WTC11 (cell line): ENCODE measurements around the gene PTPRO. TPM values are rescaled to one million over a fixed set of nuclear protein-coding genes. Genes with fewer than 3 reads are reported as not detected.

Experiments
- ATAC-seq: fragments of 200-7000 bp; cut with Tn5 transposase; 2 replicates; pipeline ENCODE4 v1.10.0; 2021; ENCODE audit warnings: mild to moderate bottlenecking, moderate library complexity
- CTCF ChIA-PET: fragments of 300-600 bp; sonication (Branson Sonifier 250); formaldehyde crosslinking; loops from one replicate; lab custom pipeline; 2021; ENCODE audit warnings: antibody characterized with exemption; lab: Charles Lee
- POLR2A ChIA-PET: fragments of 350-600 bp; sonication (Branson Sonifier 250); formaldehyde crosslinking; loops from one replicate; lab custom pipeline; 2021; ENCODE audit warnings: antibody characterized with exemption; lab: Charles Lee
- DNase-seq: peaks from one replicate; pipeline ENCODE4 v3.0.0; 2021; ENCODE audit warnings: low spot score
- H3K27ac Mint-ChIP-seq: 2 replicates; pipeline ENCODE4 v1.8.0; 2021; ENCODE audit warnings: mixed read lengths
- H3K27me3 Mint-ChIP-seq: 2 replicates; pipeline ENCODE4 v1.8.0; 2021; ENCODE audit warnings: low read depth, mild to moderate bottlenecking, moderate library complexity, mixed read lengths
- H3K36me3 Mint-ChIP-seq: 2 replicates; pipeline ENCODE4 v1.8.0; 2021; ENCODE audit warnings: mixed read lengths
- H3K4me1 Mint-ChIP-seq: 2 replicates; pipeline ENCODE4 v1.8.0; 2022; ENCODE audit warnings: mixed read lengths
- H3K4me3 Mint-ChIP-seq: 2 replicates; pipeline ENCODE4 v1.8.0; 2021; ENCODE audit warnings: mild to moderate bottlenecking, moderate library complexity, mixed read lengths
- H3K9me3 Mint-ChIP-seq: 2 replicates; pipeline ENCODE4 v1.8.0; 2021; ENCODE audit warnings: mixed read lengths
- CBFB ChIP-seq: sonication (generic); formaldehyde crosslinking; IDR thresholded peaks from 2 replicates; pipeline ENCODE4 v1.8.1; 2022; ENCODE audit warnings: mild to moderate bottlenecking, low read depth, missing genetic modification reagents
- ELF4 ChIP-seq: sonication (generic); formaldehyde crosslinking; IDR thresholded peaks from 2 replicates; pipeline ENCODE4 v1.8.1; 2022; ENCODE audit warnings: low read depth, mild to moderate bottlenecking, moderate library complexity, missing genetic modification reagents
- EMX1 ChIP-seq: fragments of 250-450 bp; sonication (Bioruptor Pico); IDR thresholded peaks from 2 replicates; pipeline ENCODE4 v1.8.0; 2021; ENCODE audit warnings: mild to moderate bottlenecking
- ETV6 ChIP-seq: sonication (generic); formaldehyde crosslinking; IDR thresholded peaks from 2 replicates; pipeline ENCODE4 v1.8.1; 2022; ENCODE audit warnings: mild to moderate bottlenecking, missing genetic modification reagents
- FOXP1 ChIP-seq: sonication (generic); formaldehyde crosslinking; IDR thresholded peaks from 2 replicates; pipeline ENCODE4 v1.8.0; 2022; ENCODE audit warnings: missing genetic modification reagents, mild to moderate bottlenecking, moderate library complexity, borderline replicate concordance
- OVOL2 ChIP-seq: fragments of 250-450 bp; sonication (Bioruptor Pico); IDR thresholded peaks from 2 replicates; pipeline ENCODE4 v1.9.0; 2021; ENCODE audit warnings: mild to moderate bottlenecking, borderline replicate concordance
- RELA ChIP-seq: sonication (generic); formaldehyde crosslinking; IDR thresholded peaks from 2 replicates; pipeline ENCODE4 v1.8.1; 2022; ENCODE audit warnings: missing genetic modification reagents, mild to moderate bottlenecking, borderline replicate concordance
- SMAD4 ChIP-seq: sonication (generic); formaldehyde crosslinking; IDR thresholded peaks from 2 replicates; pipeline ENCODE4 v1.8.0; 2022; ENCODE audit warnings: mild to moderate bottlenecking, missing genetic modification reagents
- TEAD1 ChIP-seq: sonication (generic); formaldehyde crosslinking; IDR thresholded peaks from 2 replicates; pipeline ENCODE4 v1.8.0; 2022; ENCODE audit warnings: mild to moderate bottlenecking, missing genetic modification reagents
- ZNF219 ChIP-seq: sonication (generic); formaldehyde crosslinking; IDR thresholded peaks from 2 replicates; pipeline ENCODE4 v1.8.0; 2023; ENCODE audit warnings: missing genetic modification reagents, mild to moderate bottlenecking, borderline replicate concordance
- ZNF263 ChIP-seq: sonication (generic); formaldehyde crosslinking; IDR thresholded peaks from 2 replicates; pipeline ENCODE4 v1.8.1; 2022; ENCODE audit warnings: low read depth, mild to moderate bottlenecking, moderate library complexity, missing genetic modification reagents
- ZNF423 ChIP-seq: fragments of 250-450 bp; sonication (Bioruptor Pico); IDR thresholded peaks from 2 replicates; pipeline ENCODE4 v2.1.2; 2022; ENCODE audit warnings: mild to moderate bottlenecking, moderate library complexity
- ZNF671 ChIP-seq: fragments of 250-450 bp; sonication (Bioruptor Pico); IDR thresholded peaks from 2 replicates; pipeline ENCODE4 v1.8.0; 2021; ENCODE audit warnings: mild to moderate bottlenecking
- total RNA-seq: library from RNA; stranded (reverse); gene quantifications from 3 replicates; pipeline ENCODE4 v1.2.3, GENCODE V29; 2021
- TF ChIP-seq, protein P1 (sequence below): sonication (generic); formaldehyde crosslinking; IDR thresholded peaks from 2 replicates; pipeline ENCODE4 v1.8.1; 2022; ENCODE audit warnings: mild to moderate bottlenecking, missing genetic modification reagents, moderate library complexity, borderline replicate concordance
- TF ChIP-seq, protein P2 (sequence below): fragments of 200-600 bp; IDR thresholded peaks from 2 replicates; pipeline ENCODE4 v1.8.0; 2022; ENCODE audit warnings: antibody characterized with exemption
- TF ChIP-seq, protein P3 (sequence below): fragments of 250-450 bp; sonication (Bioruptor Pico); conservative IDR thresholded peaks from 2 replicates; pipeline ENCODE4 v1.9.0; 2021; ENCODE audit warnings: mild to moderate bottlenecking
- TF ChIP-seq, protein P4 (sequence below): sonication (generic); formaldehyde crosslinking; IDR thresholded peaks from 2 replicates; pipeline ENCODE4 v1.8.1; 2023; ENCODE audit warnings: mild to moderate bottlenecking, moderate library complexity, missing genetic modification reagents
- TF ChIP-seq, protein P5 (sequence below): sonication (generic); formaldehyde crosslinking; IDR thresholded peaks from 2 replicates; pipeline ENCODE4 v1.8.0; 2022; ENCODE audit warnings: mild to moderate bottlenecking, missing genetic modification reagents
- TF ChIP-seq, protein P6 (sequence below): fragments of 250-450 bp; sonication (Bioruptor Pico); IDR thresholded peaks from 2 replicates; pipeline ENCODE4 v2.1.2; 2022; ENCODE audit warnings: mild to moderate bottlenecking, moderate library complexity
- TF ChIP-seq, protein P7 (sequence below): sonication (generic); formaldehyde crosslinking; IDR thresholded peaks from 2 replicates; pipeline ENCODE4 v1.8.0; 2022; ENCODE audit warnings: mild to moderate bottlenecking, missing genetic modification reagents
- TF ChIP-seq, protein P8 (sequence below): fragments of 250-450 bp; sonication (Bioruptor Pico); IDR thresholded peaks from 2 replicates; pipeline ENCODE4 v1.9.0; 2021; ENCODE audit warnings: mild to moderate bottlenecking

The PTPRO gene
- total RNA-seq, 1 experiment from 2014 or later = 1.1 TPM

DNA sequence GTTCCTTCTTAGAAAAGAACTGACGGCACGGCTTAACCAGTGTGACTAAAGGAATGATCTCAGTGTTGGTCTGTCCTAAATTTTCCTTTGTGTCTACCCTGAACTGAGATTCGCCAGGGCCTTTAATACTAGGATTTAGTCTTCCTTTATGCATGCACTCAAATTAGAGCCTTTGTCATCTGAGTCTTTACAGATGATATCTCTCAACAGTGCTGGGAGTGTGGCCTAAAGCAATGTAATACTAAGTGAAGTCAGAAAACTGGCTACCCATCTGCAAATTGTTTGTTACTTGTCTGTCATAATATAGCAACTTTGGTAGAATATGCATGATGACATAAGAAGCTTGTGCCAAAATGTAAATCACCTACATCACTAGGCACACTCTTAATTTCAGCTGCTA is 95.4 kb downstream of the PTPRO start:
- H3K36me3 Mint-ChIP-seq = no peaks in the 10 kb centered on the region
- no peaks in the 10 kb centered on the region for H3K9me3 Mint-ChIP-seq
- ATAC-seq (no peak), DNase-seq (no peak)
- CTCF ChIA-PET = no interaction called here
- peaks cover under 1% of the 10 kb centered on the region; the same call in 1 of the 2 replicates for H3K4me1 Mint-ChIP-seq
- POLR2A ChIA-PET = no interaction called here
- H3K27me3 Mint-ChIP-seq = no peaks in the 10 kb centered on the region
- TF ChIP-seq FOXP1 (CRISPR knock-in tag) = no peak
- TF ChIP-seq, protein P1, sequence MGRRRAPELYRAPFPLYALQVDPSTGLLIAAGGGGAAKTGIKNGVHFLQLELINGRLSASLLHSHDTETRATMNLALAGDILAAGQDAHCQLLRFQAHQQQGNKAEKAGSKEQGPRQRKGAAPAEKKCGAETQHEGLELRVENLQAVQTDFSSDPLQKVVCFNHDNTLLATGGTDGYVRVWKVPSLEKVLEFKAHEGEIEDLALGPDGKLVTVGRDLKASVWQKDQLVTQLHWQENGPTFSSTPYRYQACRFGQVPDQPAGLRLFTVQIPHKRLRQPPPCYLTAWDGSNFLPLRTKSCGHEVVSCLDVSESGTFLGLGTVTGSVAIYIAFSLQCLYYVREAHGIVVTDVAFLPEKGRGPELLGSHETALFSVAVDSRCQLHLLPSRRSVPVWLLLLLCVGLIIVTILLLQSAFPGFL = no peak
- no peak for TF ChIP-seq SMAD4
- TF ChIP-seq ZNF263 (CRISPR knock-in tag) = no peak
- TF ChIP-seq, protein P2, sequence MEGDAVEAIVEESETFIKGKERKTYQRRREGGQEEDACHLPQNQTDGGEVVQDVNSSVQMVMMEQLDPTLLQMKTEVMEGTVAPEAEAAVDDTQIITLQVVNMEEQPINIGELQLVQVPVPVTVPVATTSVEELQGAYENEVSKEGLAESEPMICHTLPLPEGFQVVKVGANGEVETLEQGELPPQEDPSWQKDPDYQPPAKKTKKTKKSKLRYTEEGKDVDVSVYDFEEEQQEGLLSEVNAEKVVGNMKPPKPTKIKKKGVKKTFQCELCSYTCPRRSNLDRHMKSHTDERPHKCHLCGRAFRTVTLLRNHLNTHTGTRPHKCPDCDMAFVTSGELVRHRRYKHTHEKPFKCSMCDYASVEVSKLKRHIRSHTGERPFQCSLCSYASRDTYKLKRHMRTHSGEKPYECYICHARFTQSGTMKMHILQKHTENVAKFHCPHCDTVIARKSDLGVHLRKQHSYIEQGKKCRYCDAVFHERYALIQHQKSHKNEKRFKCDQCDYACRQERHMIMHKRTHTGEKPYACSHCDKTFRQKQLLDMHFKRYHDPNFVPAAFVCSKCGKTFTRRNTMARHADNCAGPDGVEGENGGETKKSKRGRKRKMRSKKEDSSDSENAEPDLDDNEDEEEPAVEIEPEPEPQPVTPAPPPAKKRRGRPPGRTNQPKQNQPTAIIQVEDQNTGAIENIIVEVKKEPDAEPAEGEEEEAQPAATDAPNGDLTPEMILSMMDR = no peak
- TF ChIP-seq, protein P3, sequence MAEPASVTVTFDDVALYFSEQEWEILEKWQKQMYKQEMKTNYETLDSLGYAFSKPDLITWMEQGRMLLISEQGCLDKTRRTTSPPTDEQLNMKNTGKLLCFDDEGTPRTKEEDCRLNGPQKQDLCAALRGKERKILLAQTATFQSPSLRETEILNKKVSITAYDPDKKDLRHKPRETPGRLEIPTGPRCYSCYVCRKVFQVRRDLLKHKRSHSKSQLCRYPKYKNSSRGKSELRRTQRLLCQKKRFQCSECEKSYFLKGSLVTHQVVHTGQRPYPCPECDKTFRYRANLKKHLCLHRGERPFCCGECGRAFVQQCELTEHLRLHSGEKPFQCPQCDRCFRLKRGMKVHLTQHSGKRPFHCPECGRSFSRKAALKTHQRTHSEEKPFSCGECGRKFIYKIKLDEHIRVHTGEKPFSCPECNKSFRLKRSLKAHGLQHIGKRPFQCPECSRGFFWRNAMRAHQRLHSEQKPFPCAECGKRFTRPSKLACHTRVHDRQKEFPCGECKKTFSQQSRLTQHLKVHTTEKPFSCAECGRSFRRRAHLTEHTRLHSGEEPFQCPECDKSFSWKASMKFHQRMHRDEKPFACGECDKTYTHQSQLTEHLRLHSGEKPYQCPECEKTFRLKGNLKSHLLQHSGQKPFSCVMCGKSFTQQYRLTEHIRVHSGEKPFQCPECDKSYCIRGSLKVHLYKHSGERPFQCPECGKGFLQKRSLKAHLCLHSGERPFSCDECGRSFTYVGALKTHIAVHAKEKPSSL (CRISPR knock-in tag) = no peak
- no peak for TF ChIP-seq ELF4 (CRISPR knock-in tag)
- TF ChIP-seq, protein P4, sequence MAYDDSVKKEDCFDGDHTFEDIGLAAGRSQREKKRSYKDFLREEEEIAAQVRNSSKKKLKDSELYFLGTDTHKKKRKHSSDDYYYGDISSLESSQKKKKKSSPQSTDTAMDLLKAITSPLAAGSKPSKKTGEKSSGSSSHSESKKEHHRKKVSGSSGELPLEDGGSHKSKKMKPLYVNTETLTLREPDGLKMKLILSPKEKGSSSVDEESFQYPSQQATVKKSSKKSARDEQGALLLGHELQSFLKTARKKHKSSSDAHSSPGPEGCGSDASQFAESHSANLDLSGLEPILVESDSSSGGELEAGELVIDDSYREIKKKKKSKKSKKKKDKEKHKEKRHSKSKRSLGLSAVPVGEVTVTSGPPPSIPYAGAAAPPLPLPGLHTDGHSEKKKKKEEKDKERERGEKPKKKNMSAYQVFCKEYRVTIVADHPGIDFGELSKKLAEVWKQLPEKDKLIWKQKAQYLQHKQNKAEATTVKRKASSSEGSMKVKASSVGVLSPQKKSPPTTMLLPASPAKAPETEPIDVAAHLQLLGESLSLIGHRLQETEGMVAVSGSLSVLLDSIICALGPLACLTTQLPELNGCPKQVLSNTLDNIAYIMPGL (CRISPR knock-in tag) = no peak
- no peak for TF ChIP-seq OVOL2 (CRISPR knock-in tag)
- no peak overlapping the region for H3K4me3 Mint-ChIP-seq
- H3K27ac Mint-ChIP-seq = no peak overlapping the region

DNA sequence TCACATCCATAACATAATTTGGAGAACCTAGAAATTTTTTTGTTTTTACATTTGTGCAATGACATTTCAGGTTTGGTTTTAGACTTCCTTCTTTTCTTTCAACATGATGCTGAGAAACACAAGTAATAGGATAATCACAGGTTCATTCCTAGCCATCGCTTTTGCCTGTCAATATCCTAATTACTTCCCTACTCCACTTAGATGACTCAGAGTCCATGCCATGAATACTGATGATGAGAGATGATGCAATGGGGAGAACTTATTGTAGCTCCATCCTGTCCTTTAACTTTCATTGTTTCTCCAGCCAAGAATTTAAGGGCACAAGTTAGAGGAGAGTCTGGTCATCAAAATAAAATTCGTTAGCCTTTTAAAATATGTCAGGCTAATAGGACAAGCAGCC is 101.3 kb downstream of the PTPRO start:
- H3K4me1 Mint-ChIP-seq = peaks cover 22% of the 10 kb centered on the region
- TF ChIP-seq, protein P5, sequence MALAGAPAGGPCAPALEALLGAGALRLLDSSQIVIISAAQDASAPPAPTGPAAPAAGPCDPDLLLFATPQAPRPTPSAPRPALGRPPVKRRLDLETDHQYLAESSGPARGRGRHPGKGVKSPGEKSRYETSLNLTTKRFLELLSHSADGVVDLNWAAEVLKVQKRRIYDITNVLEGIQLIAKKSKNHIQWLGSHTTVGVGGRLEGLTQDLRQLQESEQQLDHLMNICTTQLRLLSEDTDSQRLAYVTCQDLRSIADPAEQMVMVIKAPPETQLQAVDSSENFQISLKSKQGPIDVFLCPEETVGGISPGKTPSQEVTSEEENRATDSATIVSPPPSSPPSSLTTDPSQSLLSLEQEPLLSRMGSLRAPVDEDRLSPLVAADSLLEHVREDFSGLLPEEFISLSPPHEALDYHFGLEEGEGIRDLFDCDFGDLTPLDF (CRISPR knock-in tag) = no peak
- TF ChIP-seq CBFB (CRISPR knock-in tag) (no peak), ZNF423 (CRISPR knock-in tag) (no peak), EMX1 (no peak), SMAD4 (no peak), ZNF263 (CRISPR knock-in tag) (no peak), ZNF219 (CRISPR knock-in tag) (no peak), ETV6 (CRISPR knock-in tag) (no peak), OVOL2 (CRISPR knock-in tag) (no peak), ZNF671 (no peak), TEAD1 (CRISPR knock-in tag) (no peak), RELA (no peak)
- TF ChIP-seq, protein P6, sequence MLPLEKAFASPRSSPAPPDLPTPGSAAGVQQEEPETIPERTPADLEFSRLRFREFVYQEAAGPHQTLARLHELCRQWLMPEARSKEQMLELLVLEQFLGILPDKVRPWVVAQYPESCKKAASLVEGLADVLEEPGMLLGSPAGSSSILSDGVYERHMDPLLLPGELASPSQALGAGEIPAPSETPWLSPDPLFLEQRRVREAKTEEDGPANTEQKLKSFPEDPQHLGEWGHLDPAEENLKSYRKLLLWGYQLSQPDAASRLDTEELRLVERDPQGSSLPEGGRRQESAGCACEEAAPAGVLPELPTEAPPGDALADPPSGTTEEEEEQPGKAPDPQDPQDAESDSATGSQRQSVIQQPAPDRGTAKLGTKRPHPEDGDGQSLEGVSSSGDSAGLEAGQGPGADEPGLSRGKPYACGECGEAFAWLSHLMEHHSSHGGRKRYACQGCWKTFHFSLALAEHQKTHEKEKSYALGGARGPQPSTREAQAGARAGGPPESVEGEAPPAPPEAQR = no peak
- TF ChIP-seq, protein P7, sequence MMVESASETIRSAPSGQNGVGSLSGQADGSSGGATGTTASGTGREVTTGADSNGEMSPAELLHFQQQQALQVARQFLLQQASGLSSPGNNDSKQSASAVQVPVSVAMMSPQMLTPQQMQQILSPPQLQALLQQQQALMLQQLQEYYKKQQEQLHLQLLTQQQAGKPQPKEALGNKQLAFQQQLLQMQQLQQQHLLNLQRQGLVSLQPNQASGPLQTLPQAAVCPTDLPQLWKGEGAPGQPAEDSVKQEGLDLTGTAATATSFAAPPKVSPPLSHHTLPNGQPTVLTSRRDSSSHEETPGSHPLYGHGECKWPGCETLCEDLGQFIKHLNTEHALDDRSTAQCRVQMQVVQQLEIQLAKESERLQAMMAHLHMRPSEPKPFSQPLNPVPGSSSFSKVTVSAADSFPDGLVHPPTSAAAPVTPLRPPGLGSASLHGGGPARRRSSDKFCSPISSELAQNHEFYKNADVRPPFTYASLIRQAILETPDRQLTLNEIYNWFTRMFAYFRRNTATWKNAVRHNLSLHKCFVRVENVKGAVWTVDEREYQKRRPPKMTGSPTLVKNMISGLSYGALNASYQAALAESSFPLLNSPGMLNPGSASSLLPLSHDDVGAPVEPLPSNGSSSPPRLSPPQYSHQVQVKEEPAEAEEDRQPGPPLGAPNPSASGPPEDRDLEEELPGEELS (CRISPR knock-in tag) = no peak
- TF ChIP-seq, protein P2 = no peak
- TF ChIP-seq, protein P8, sequence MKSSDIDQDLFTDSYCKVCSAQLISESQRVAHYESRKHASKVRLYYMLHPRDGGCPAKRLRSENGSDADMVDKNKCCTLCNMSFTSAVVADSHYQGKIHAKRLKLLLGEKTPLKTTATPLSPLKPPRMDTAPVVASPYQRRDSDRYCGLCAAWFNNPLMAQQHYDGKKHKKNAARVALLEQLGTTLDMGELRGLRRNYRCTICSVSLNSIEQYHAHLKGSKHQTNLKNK (CRISPR knock-in tag) = no peak

More for the DNA sequence above, 101.3 kb downstream of the PTPRO start:
- DNase-seq (no peak), ATAC-seq (no peak)
- Mint-ChIP-seq H3K36me3 (no peaks in the 10 kb centered on the region), H3K27me3 (no peaks in the 10 kb centered on the region), H3K27ac (no peak overlapping the region), H3K9me3 (no peaks in the 10 kb centered on the region), H3K4me3 (no peak overlapping the region)
- CTCF ChIA-PET = interaction anchor here (0.7 kb wide), 1 partner anchor 1560 kb away, joined by 3 read pairs; no protein-coding TSS in a partner anchor
- POLR2A ChIA-PET = no interaction called here
